ENCODE data around the gene PEX10. TPM values are rescaled to one million over a fixed set of nuclear protein-coding genes. Genes with fewer than 3 reads are reported as not detected.

PEX10 gene
- total RNA-seq, 1 experiment from 2014 or later, result 31.2 TPM

GRCh38 chr1:2425892-2426291 lies 13.5 kb upstream of the PEX10 start:
- no peak for DNase-seq (ENCODE audit: low read depth)

DNA sequence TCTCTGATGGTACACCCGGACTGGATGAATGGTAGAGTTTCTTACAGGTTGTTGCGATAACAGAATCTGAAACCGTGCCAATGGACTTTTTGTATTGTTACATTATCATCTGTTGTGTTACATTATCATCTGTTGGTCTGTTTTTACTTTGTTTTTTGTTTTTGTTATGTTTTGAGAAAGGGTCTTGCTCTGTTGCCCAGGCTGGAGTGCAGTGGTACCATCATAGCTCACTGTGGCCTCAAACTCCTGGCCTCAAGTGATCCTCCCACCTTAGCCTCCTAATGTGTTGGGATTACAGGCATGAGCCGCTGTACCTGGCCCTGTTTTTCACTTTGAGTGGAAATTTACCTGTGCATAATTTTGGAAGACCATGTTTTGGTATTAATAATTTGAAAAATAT lies 10.2 kb upstream of the PEX10 start:
- DNase-seq (ENCODE audit: low read depth), result no peak

DNA sequence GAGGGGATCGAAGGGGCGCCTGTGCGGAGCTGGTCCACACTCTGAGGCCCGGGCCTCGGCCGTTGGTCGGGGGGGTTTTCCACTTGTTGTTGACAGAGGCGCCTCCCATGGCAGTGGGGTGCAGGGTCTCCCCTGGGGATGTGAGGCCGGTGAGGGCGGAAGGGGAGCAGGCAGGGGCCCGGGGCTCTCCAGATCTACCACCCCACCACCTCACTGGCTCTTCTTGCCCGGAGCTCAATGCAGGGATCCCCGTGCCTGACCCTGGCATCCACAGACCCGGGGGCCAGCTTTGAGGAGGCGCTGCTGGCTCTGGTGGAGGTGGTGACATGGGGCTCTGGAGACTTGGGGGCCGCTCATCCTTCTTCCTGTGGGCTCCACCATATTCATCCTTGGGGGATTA lies 7.1 kb upstream of the PEX10 start:
- no peak for DNase-seq (ENCODE audit: low read depth)

GRCh38 chr1:2418791-2419320 lies 6.5 kb upstream of the PEX10 start:
- DNase-seq (ENCODE audit: low read depth), result no peak

DNA sequence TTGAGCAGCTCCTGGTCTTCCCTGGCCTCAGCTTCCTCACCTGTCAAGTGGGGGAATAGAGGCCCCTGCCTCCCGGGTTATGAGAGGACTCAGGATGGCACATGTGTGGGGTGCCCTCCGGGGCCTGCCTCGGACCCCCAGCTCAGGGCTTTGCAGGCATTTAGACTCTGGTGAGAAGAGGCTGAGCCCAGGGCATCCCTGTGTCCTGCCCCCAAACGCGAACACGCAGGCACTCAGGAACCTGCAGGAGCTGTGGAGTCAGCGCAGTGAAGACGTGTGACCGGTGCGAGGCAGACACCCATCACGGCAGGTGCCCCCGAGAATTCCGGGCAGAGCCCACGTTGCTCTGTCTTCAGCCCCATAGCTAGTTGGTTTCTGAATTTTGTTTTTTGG lies 5.5 kb upstream of the PEX10 start:
- no peak for DNase-seq (ENCODE audit: low read depth)

DNA sequence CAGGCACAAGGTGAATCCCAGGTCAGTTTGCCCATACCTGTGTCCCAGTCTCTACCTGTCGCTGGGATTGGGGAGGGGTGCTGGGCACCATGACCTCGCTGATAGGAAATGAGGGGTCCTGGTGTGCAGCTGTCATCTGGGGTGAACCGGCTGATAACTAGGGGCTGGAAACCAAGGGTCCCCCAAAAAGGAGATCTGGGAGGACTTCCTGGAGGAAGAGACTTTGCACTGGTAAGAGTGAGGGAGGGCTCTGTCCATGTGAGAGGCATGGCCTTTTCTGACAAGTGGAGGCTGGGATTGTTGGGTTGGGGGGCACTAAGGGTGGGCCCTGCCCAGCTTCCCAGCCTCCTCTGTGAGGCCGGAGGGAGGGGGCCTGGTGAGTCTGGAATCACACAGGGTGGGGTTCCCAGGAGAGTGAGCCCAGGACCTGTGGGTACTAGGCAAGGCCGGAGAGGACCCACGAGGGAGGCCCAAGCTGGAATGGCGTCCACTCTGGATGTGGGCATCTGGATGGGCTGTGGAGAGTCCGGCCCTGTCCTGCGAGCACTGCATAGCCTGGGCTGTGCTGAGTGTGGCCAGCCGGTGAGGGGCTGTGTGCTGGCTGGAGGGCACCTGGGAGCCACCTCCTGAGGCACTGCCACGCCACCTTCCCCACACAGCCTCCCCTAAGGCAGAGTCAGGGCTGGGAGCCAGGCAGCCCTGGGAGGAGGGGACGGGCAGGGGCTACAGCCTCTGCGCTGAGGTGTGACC lies 4.9 kb upstream of the PEX10 start:
- no peak for DNase-seq (ENCODE audit: low read depth)

DNA sequence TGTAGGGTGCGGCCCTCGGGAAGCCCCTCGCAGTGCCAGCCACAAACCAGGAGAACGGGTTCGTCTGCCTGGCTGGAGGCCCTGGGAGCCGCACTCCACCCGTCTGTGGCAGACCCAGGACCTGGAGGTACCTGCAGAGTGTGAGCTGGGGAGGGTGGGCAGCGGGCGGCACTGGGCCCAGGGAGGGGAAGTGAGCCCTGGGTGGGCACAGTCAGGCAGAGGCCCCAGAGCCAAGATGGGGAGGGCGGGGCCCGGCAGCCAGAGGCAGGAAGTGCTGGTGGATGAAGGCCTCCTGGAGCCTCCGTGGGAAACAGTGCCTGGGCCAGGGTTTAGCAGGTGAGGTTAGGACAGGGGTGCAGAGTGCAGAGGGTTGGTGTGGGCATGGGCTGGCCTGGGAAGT lies 4.0 kb upstream of the PEX10 start:
- DNase-seq (ENCODE audit: low read depth), result no peak

DNA sequence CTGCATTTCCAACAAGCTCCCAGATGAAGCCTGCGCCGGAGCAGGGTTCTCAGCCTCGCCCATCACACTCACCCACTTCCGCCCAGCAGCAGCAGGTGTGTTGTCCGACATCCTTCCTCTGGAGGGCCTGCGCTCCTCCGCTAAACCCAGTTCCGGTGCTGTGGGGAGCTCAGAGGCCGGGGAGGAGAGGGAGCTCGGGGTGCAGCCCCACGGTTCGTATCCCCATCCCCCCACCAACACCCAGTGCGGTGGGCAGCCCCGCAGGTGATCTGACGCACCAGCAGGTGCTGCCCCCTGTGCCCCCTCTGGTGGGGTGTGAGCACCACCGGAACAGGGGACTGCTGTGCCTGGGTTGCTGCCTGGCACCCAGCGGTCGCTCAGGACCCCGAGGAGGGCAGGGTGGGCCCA lies 3.4 kb upstream of the PEX10 start:
- no peak for DNase-seq (ENCODE audit: low read depth)

GRCh38 chr1:2415337-2415736 lies 3.0 kb upstream of the PEX10 start:
- no peak for DNase-seq (ENCODE audit: low read depth)

DNA sequence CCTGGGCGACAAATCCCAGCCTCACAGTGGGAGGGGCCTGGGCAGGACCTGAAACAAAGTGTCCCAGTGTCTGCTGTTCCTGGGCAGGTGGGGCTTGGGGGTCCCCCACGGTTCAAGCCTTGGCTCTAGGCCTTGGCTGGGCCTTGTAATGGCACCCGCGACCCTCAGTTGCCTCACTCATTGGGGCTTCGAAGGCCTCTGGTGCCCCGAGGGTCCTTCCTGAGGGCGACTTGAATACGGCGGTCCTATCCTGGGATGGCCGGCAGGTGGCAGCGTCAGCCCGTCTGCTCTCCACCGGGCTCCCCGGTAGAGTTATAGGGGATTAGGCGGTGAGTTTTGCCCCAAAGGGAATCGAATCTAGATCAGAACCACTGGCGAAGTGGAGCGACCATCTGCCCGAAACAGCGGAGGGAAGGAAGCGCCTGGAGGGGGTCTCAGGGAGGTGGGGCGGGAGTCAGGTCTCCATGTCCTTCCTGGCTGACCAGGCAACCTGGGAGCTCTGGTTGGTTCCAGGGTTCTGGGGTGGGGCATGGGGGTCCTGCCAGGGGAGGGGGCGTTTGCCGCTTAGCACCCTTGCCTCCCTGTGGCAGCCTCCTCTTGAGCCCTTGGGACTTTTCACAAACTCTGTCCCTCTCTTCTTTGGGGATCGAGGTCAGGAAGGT lies 2.1 kb upstream of the PEX10 start:
- peak; percentile 50 for DNase-seq (ENCODE audit: low read depth)

GRCh38 chr1:2413495-2414296 lies 1.3 kb upstream of the PEX10 start:
- no peak for DNase-seq (ENCODE audit: low read depth)

GRCh38 chr1:2412773-2413494 lies 570 bp upstream of the PEX10 start:
- peak; percentile 54 for DNase-seq (ENCODE audit: low read depth)

DNA sequence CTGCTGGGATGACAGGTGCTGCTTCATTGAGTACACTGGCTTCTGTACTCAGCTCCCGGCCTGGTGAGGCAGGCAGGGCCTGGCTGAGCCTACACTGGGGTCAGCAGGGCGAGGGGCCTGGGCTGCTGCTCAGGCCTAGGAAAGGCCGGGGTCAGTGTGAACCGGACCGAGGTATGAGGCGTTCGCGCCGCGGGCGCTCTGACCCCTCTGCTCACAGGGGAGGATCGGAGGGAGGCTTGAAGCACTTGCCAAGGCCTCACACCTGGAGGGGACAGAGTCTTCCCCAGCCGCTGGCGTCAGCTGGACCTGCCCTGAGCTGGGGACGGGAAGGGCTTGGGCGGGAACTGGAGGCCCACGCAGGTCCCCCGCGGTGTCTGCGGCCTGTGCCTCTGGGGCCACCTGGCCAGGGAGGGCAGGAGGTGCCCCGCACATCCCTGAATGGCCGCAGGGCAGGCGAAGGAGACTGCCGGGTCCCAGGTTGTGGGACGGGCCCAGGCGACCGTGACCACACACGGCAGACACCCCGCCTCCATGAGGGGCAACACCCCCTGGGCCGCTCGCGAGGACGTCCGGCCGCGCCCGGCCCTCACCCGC lies 466 bp downstream of the PEX10 start:
- peak; percentile 40 for DNase-seq (ENCODE audit: low read depth)

- DNase-seq (ENCODE audit: low read depth), result no peak
These were observed 2.6 kb downstream of the PEX10 start for GRCh38 chr1:2409745-2410144.

DNA sequence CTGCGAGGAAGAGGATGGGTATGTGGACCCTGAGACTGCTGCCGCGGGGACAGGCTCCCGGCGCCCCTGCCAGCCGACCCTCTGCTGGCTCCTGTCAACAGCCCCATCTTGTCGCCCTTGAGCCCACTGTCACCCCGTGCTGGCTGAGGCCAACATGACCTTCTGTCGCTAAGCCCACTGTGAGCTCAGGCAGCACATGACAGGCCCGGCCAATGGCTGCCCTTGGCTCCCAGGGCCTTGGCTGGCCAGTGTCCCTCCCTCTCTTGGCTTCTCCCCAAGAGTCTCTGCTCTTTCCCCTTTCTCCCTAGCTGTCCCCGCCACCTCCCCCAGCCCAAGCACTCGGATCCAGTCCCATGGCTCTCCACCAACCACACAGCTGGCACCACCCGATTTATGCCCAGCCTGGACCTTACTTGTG lies 3.5 kb downstream of the PEX10 start:
- DNase-seq (ENCODE audit: low read depth), result no peak

DNA sequence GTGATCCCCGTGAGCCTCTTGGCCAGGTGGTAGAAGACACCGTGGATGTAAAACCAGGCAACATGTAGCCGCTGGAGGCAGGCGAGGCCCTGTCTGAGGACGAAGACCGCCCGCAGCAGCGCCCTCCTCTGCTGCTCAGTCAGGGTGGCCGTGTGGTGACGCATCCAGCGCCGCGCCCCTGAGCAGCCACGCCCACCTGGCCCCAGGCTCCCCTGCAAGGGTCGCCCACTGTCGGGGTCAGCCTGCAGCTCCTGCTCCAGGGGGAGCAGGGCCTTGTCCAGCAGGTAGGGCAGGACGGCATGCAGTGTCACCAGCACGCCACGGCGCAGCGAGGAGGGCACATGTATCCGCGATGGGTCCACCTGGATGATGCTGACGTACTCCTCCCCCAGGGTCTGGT lies 3.9 kb downstream of the PEX10 start:
- DNase-seq (ENCODE audit: low read depth), result no peak

- no peak for DNase-seq (ENCODE audit: low read depth)
These were observed 4.4 kb downstream of the PEX10 start for GRCh38 chr1:2407991-2408275.

DNA sequence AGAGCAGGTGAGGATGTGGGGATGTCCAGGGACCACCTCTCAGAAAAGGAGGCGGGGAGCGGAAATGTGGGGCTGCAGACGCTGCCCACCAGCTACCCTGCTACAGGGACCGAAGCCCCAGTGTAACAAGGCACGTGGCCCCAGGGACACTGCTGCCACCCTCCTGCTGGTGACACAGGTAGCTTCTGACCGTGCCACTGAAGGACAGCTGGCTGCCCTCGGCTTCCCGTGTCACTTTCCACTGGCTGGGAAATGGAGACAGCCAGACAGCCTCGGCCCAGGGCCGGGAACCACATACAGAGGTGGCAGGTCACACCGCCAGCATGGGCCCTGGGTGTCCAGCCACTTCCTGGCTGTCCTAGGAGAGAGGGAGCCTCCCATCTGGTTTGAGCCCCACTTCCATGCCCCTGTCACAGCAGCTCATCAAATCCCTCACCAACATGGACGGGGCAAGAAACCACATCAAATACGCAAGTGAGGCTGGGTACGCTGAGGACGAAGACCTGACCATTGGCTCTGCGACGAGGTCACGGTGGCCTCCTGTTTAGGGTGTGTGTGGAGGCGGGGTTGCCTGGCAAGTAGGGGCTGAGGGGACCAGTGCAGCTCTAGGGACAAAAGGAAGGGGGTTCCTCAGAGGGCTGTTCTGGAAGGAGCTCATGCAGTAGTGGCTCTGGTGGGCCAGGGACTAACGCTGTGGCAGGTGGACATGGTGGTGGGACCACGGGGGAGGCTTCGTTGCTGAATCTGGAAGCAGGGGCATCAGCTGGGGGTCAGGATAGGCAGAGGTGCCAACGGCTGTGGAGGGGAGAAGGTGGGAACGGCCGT lies 5.0 kb downstream of the PEX10 start:
- no peak for DNase-seq (ENCODE audit: low read depth)

GRCh38 chr1:2406451-2407041 lies 5.8 kb downstream of the PEX10 start:
- no peak for DNase-seq (ENCODE audit: low read depth)

DNA sequence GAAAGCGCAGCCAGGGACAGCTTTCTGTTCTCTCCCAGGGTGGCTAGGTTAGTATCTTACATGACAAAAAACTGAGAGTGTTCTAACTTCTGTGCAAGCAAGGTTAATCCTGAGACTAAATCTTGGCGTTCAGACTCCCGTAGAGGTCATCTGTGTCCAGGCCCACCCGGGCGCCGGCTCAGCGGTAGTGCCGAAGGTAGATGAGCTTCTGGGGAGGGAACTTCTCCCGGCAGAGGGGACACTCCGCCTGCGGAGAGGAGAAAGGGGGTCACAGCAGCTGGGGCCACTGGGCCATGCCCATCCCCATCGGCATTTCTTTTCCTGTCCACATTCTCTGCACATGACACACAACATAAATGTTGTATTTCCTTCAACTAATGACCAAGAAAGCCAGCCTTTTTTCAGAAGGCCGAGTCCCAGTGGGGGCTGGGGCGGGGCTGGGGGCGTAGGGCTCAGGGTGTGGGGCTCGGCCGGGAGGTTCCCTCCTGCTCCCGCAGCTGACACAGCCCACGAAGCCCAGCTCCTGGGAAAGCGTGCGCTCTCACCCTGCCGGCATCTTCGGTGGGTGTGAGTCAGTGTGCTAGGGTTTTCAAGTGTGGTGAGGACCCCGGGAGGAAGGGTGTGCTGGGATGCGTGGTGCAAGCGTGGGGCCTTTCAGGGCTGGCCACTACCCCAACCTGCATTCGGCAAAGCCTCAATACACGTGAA lies 6.6 kb downstream of the PEX10 start:
- DNase-seq (ENCODE audit: low read depth), result no peak
